RPMI7951 (cell line): ENCODE data around the gene WDFY4. TPM values are rescaled to one million over a fixed set of nuclear protein-coding genes. Genes with fewer than 3 reads are reported as not detected.

Source experiments
- DNase-seq: peaks from one replicate; pipeline ENCODE4 v3.0.0-alpha.2; 2012; ENCODE audit warnings: low read depth
- total RNA-seq: library from RNA; depleted of rRNA; stranded (reverse); fragments of >200 nt; shearing (Covaris generic); gene quantifications from 2 replicates; pipeline ENCODE4 v1.2.3, GENCODE V29; 2014

Gene WDFY4
- total RNA-seq, 1 experiment from 2014 or later: not detected

DNA sequence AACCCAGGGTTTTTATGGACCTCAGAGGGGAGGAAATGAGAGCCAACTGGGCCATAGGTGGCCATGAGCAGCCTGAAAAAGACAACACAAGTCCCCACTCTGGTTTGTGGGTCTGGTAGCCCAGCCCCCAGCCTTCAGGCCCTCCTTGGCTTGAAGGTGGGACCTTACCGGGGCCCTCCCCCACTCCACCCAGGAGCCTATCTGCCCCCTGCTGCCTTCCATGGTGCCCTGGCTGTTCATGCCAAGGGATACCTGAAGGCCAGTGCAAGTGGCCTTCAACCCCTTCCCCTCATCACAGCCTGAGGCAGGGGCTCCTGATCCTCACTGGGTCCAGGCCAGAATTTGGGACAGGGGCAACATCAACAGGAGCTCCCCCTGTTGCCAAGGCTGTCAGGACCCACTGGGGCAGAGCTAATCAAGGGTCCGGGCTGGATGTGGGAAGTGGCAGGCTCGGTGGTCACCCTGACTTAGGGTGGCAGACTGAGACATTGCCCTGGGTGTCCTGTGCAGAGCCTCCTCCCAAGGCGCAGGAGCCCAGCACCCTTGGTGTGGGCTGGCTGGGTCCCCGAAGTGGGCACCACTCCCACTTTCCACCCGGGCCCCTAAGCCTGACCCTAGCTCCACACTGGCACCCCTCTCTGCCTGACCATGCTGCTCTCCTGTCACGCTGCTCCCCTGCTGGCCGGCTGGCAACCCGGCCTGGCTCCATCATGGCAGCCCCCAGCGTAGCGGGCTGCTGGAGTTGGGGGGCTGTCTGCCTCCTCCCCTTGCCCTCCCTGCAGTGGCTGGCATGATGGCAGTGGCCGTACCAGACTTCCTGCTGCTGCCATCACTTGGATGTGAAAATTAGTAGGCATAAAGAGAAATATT, 6.4 kb downstream of the WDFY4 start:
- DNase-seq: no peak

DNA sequence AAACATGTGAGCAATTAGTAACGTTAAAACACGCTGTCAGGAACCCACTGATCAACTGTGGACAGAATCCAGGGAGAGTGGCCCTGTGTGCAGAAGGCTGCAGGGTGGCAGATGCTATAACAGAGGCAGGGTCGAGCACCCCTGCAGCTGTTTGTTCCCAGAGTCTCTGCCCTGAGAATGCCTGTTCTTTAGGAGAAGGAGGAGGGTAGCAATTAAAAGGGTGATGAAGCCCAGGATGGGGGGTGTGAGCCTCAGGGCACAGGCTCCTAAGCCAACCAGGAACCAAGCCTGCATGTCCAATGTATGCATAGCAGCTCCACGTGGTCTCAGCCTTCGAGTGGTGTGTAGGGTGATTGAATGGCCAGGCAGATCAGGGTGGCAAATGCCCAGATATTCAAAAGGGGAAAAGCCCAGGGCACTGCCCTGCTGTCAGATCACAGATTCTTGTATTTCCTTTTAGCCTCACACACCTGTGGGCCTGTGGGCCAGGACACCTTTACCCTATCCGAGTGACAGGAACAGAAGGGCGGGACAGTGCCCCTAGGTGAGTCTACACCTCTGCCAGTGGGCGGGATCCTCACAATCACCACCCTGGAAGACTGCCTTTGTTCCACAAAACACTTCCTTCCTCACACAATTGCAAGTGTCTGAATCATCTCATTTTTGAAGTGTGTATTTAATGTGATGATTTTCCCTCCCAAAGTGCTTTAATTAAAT, 7.3 kb downstream of the WDFY4 start:
- DNase-seq: no peak

DNA sequence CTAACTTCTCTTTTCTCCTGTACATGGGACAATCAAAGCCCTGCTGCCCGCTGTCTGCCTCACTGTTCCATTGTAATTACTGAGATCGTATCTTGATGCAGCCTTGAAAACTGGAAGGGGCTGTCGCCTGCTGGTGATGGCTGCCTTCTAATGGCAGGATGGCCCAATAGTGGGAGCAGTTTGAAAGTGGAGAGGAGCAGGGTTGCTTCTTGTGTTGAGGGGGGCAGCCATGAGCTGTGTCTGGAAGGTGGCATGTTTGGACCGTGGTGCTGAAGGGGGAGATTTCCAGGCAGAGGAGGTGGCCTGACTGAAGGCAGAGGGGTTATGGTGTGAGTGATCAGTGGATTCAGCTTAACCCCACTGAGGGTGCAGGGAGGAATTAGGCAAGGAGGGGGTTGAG, 8.1 kb downstream of the WDFY4 start:
- no peak for DNase-seq

DNA sequence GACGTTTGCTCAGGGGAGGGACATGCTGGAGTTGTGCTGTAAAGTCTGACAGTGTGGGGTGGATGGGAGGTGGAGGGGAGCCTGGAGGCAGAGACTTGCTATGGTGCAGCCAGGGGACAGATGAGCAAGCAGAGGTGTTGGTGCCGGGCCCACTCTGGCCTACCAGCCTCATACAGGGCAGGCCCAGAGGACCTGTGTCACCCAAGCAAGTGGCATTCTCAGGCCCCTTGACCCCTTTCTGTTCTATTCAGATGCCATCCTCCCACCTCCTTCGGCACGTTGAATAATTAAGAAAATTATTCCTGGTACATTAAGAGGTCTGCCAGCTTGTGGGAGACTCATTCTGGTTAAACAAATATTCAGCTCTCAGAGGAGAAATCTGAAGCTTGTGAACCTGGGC, 8.5 kb downstream of the WDFY4 start:
- DNase-seq: no peak

DNA sequence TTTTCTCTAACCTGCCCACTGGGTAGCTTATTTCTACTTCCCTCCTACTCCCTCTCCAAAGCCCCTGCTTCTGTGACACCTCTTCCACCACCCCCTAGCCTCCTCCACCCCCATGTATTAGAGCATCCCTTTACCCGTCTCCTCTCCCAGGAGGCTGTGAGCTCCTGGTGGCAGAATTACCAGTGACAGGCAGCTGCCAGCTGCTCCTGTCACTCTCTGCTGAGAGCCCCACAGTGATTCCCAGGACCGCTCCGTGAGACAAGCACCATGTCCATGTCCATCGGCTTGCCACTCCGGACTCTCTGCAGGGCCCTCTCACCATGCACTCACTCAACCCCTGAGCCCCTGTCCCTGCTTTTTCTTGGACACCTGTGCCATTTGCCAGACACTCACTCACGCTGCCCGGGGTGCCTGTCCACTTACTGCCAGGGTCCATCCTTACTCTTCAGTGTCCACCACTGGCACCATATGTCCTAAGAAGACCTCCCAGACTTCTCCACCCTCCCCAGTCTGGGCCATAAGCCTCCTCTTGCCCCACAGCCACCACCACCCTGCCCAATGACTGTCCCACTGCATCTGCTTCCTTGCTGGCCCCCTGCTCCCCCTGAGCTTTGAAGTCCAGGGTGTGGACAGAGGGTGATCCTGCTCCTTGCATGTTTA, 9.8 kb downstream of the WDFY4 start:
- DNase-seq: no peak

DNA sequence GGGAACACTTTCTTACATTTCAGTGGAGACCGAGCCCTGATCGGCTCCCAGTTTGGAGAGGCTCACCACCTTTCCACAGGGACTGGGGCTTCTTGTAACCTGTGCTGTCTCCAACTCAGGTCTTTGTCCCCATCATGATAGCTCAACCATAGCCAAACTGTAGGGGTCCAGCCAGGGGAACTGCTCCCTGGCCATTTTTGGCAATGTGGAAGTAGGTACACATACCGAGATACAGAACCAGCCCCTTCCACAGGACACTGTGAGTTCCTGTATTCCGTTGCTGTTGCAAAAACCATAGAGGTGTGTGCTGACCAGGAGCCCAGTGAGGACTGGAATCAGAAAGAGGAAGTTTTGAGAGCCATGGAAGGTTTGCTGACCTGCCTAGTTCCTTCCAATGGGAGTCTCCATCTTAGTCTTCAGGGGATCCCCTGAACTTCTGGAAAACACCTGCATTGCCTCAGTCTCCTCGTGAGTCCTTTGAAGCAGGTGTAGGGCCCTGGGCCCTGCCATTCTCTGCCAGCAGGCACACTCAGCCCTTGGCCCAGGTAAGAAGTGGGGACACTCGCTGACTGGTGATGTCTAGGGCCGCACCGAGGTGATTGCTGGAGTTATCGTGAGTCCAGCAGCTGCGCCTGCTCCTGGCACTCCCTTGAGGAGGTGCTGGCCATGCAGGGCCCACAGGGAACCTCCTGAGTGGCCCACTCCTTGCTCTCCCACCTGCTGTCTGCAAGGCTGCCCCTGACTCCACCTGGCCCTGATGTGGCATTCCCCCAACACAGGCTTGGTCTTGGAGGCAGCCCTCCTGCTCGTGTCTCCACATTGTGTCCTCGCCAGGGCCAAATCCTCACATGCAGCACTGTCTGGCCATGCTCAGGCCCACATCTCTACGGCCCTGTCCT, 11.2 kb downstream of the WDFY4 start:
- no peak for DNase-seq

DNA sequence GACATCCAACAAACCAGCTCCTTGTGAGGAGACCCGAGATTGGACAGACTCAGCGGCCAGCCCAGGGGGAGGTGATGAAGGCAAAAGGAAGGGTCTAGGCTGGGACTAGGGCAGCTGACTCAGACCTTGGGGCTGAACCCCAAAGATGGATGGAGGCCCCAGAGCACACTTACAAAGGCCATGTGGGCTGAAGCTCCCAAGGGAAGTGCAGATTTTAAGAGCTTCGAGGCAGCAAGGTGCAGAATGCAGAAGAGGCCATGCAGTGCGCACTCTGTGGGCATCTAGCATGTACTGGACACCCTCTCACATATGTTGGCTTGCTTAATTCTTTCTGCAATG, 11.8 kb downstream of the WDFY4 start:
- no peak for DNase-seq

DNA sequence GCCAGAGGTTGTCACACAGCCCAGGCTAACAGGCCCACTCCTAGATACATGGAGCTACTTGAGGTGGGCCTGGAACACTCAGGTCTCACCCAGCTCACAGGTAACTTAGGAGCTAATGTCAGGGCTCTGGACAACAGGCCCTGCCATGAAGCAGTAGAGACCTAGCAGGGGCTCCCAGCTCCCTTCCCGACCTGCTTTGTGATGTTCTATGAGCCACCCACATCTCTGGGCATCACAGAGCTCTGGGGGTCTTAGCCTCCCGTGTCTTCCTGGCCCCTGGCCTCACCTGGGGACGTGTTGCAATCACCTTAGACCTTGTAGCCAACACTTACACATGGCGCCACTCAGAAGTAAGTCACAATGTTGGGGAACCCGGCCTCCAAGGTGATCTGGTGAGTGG, 12.4 kb downstream of the WDFY4 start:
- DNase-seq: no peak

DNA sequence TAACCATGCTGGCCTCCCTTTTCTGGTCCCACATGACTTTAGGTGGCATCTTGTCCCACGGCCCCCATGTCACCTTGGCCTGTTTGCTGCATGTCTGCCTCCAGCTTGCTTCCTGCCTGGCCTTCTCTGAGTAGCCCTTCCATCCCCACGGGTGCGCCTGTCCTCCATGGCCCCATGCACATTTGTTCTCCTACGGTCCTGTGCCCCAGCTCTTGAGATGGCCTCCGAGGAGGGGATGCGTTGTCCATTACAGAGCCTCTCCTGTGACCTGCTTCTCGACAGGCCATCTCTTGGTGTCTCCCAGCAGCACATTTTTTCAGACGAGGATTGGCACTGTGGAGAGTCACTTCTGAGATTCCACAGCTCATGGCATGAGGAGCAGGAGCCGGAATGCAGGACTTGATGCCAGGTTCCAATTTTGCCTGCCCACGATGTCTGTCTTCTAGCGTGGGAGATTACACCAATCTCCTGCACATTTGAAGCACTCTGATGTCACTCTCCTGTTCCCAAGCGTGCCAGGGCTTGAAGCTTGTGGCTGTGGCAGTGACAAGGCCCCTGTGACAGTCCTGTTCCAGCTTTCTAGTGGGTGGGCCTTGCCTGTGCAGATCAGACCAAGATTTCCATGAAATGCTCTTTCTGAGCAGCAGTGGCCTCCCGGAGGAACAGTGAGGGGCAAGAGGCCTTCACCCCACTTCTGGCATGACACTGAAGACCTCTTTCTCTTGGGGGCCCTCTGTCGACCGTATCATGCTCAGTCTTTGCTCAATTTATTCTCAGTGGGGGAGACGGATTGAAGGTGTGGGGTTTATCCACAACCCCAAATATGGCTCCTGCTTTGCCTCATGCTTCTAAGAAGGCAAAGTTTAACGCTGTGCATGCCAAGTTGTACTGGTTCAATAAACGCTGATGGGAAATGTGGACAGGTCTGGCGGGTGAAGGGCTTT, 13.4 kb downstream of the WDFY4 start:
- no peak for DNase-seq

DNA sequence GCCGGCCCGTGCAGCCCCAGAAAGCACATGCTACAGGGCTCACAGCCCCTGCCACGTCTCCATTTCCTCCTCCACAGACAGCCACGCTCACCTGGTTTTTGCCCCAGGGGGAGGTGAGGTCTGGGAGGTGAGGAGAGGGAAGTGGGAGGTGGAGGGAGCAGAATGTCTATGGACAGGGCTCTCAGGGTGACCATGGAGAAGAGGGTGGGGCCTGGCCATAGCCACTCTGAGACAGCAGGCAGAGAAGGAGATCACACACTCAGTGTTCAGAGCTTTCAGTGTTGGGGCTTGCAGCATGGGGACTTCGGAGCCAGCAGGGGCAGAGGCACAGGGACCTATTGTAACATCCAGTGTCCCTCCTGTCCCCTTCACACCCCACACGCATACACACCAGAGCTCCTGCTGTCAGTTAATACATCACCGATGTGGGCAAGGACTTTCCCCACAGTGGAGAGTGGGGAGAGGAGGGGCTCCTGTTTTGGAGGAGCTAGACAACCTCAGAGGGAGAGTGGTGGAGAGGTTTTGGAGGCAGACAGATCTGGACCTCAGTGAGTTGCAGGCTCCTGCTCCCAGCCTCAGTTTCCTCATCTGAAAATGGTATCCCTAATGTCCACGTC, 14.4 kb downstream of the WDFY4 start:
- DNase-seq: no peak

DNA sequence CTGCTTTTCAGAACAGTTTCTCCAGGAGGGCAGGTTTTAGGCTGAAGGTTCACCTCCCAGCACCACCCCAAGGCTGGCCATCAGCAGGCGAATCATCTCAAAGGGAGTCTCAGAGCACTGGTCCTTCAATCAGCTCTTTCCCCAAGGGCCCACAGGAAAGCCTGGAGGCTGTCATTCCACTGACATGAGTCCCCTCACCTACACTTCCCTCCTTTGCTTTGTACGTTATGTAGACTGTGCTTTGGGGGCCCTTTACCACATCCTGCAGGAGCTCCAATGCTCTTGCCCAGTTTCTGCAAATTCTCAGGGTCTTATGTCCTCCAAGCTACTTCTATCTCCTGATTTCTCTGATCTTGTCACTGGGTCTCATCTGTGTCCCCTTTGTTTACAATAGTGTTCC, 15.4 kb downstream of the WDFY4 start:
- no peak for DNase-seq

DNA sequence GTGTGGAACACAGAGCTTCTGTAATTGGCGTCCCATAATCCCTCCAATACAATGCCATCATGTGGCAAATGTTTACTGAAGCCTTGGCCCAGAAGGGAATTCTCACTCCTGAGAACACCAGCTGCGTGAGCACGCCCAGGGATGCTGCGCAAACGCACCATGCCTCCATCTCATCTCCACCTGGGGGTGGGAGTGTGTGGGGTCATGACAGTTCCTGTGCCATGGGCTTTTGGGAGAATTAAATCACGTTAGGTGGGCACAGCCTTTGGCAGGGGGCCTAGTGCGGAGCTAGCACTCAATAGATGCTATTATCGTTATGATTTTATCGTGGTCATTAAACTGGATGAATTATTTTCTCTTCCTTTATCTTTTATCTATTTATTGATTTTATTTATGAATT, 15.8 kb downstream of the WDFY4 start:
- no peak for DNase-seq

DNA sequence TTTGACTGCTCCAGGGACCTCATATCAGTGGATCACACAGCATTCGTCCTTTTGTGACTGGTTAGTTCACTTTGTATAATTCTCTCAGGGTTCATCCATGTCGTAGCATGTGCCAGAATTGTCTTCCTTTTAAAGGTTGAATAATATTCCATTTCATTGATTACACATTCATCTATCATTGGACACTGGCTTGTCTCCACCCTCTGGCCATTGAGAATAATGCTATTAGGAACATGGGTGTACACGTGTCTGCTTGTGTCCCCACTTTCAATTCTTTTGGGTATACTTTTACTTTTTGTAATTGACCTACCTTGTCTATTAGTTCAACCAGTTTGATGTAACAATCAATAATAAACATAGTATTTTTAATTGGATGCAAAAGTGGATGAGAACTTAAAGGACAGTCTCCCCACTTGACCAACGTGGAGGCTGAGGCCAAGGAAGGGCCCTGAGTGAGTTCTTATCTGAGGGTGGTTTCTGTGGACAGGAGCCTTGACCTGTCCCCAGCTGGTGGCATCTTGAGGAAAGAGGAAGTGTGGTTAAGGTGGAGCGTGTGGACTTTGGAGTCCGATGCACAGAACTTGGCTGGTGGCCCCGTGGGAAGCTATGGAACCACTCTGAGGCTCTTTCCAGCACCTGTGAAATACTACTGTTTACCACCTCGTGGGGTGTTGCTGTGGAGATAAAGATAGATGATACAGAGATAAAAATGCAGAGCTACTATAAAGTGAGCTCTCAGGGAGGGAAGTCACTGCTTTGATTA, 16.6 kb downstream of the WDFY4 start:
- no peak for DNase-seq

DNA sequence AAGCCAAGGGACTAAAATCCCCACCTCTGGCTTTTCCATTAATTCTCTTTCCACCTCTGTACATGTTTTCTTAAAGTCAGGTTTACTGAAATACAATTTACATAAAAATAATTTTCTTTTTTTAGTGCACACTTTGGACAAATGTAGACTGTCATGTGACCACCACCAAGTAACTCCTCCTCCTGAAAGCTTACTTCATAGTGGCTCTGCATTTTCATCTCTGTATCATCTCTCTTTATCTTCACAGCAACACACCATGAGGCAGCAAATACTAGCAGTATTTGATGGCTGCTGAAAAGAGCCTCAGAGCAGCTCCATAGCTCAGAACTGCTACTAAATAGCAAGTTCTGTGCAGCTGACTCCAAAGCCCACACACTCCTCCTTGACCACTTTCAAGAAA, 17.3 kb downstream of the WDFY4 start:
- no peak for DNase-seq

DNA sequence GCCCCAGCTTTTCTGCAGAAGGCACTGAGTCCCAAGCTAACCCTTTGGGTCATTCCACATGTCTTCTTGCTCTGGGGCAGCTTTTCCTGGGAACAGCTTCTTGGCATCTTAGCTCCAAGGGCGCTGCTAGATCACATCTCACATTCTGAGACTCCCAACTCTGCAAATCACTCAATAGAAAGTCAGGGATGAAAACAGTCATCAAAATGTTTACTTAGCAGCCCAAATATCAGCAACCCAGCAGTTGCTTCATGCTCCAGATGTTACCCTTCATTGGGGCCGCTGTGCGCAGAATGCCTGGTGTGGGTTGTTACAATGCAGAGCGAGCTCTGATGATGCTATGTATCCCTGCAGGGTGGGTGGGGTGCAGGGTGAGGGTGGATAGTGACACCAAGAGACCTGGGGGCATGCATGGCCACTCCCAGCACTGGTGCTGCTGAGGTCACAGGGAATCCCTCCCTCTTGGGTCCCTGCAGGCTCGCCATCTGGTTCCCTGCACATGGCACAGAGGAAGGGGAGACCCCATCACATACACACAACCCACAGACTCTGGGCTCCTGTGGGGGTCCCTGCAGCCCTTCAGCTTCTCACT, 19.0 kb downstream of the WDFY4 start:
- no peak for DNase-seq

DNA sequence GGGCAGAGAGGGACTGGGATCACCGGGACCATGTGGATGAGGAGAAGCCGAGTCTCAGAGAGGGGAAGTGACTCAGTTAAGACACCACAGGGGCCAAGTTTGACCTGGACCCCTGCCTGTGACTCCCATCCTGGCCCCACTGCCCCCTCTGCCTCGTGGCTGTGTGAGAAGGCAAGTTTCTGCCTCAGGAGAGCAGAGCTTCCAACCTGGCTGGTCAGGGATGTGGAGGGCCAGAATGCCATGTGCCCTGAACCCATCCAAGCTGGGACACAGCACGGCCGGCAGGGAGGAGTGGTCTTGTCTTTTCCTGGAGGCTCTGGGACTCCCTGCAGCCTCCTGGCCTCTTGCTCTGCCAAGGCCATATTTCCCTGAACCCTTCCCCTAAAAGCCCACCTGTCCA, 19.5 kb downstream of the WDFY4 start:
- no peak for DNase-seq

DNA sequence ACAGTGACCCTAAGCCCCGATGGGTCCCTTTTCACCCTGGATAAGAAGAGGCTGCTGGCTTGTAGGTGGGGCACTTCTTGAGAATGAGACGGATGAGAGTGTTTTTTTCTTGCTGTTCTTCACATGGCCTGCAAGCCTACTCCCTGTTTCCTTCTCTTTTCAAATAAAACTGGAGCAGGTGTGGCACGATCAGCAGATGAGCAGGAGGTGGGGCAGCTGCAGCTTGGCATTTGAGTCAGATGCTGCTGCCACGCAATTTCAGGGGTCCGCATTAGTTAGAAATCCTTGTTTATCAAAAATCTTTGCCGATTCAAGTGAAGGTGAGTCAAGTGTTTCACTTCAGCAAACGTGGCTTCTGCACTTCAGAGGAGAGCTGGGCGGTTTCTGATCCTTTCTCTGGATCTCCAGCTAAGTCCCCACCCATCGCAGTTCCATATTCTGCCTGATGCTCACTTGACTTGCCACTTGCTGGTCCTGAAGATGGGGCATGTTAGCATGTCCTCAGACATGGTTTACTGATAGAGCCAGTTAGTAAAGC, 20.8 kb downstream of the WDFY4 start:
- no peak for DNase-seq

DNA sequence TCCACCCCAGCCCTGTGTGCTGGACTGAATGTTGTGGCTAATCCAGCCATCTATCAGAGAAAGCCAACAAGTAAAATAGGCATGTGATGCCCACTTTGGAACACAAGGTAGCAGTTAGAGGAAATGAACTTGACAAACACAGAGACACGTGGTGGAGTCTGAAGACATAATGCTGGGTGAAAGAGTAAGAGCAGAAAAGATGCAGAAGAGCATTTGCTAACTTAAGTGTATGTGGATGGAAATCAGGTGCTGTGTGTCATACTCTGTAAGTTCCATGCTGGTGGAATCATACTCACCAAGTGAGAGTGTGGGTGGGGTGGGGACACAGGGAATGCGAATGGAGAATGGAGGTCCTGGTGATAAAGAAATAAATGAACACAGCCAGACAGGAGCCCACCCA, 22.8 kb downstream of the WDFY4 start:
- no peak for DNase-seq

DNA sequence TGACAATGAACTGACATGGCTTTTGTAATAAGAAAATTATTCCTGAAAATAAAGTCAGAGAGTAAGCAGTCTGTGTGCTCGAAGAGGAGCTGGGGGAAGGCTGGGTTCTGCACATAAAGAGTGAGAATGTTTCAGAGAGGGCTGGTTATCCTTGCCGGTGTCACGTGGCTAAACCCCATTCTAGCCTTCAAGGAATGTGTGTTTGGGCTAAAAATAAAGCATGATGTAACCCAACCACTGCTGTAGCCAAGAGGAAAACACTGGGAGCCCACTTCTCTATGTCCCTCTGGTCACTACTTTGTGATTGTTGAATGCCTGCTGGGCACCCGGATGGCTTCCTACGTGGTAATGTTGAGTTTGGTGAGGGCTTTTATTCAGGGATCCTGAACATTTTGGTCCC, 23.5 kb downstream of the WDFY4 start:
- DNase-seq: peak; percentile 5
